Activated CD4-positive, CD25-positive, alpha-beta regulatory T cell treated with anti-CD3 and anti-CD28 coated beads, Interleukin-2, amount 50 U/mL, for 16 hours (primary cell): Measurements from ENCODE around the gene TMEM205.
"Not testable (repeated sequence)": the region's sequence is repeated elsewhere in the genome, so short reads cannot be mapped to it uniquely, and the experiment has no call there.

Experiments
- DNase-seq: peaks from one replicate; pipeline ENCODE4 v3.0.0-alpha.2; 2020; ENCODE audit warnings: low read depth, low spot score

Gene TMEM205

DNA sequence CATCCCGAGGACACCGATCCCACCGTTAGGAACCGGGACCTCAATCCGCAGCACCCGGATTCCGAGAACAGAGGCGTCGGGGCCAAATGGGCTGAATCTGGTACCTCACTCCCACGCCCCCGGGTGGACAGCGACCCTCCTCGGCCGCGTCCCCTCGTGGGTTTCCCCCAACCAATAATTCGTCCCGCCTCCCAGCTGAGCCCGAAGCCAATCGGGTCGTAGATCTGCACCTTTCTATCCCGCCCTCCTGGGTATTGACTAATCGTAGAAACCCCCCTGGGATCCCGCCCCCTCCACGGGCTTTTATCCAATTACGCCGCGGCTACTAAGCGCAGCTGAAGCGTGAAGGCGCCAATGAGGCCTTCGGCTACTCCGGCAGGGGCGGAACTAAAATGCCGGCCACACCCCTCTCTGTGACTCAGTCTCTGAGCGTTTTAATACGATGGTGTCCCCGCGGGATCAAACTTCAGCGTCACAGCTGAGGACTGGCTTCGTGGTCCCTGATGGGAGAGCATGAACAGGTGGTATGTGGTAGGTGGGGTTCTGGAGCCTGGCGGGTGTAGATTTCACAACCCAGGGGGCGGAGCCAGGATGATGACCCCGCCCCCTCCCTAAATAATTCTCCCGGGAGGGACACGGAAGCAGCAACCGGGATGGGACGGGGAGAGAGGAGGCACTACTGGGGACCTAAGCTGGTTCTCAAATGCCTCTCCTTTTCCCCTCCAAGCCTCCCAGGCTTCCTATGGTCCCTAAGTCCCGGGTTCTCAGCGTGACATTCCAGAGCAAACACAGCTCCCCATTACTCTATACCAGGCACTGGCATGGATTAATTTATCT lies at the start of gene TMEM205, which contains the start of gene CCDC159:
Gene TMEM205, minus strand, starts transcription at position 165 of the 837 bp plus-strand sequence. CDS start 649 bp downstream, outside the sequence.
Gene CCDC159, plus strand, starts transcription at position 416 of the 837 bp plus-strand sequence. Its CDS starts 88 bp downstream, at position 504.
- DNase-seq, result peak; percentile 97

GRCh38 chr19:11390933-11391680 lies 45.0 kb upstream of the TMEM205 start:
- no peak for DNase-seq

DNA sequence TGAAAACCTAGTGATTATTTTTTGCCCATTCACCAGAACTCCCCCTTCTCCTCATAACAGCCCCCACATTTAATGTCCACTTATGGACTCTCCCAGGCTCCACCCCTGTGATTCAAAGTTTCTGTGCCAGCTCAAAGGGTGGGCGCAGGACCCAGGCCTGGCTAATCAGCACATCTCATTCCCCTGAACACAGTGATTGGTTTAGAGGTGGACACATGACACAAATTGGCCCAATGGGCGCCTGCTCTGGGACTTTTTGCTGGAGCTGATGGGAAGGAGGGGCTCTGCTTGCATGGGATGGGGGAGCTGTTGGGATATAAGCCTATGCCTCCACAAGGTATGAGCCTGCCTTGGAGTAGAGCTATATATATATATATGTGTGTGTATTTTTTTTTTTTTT lies 44.3 kb upstream of the TMEM205 start:
- no peak for DNase-seq

DNA sequence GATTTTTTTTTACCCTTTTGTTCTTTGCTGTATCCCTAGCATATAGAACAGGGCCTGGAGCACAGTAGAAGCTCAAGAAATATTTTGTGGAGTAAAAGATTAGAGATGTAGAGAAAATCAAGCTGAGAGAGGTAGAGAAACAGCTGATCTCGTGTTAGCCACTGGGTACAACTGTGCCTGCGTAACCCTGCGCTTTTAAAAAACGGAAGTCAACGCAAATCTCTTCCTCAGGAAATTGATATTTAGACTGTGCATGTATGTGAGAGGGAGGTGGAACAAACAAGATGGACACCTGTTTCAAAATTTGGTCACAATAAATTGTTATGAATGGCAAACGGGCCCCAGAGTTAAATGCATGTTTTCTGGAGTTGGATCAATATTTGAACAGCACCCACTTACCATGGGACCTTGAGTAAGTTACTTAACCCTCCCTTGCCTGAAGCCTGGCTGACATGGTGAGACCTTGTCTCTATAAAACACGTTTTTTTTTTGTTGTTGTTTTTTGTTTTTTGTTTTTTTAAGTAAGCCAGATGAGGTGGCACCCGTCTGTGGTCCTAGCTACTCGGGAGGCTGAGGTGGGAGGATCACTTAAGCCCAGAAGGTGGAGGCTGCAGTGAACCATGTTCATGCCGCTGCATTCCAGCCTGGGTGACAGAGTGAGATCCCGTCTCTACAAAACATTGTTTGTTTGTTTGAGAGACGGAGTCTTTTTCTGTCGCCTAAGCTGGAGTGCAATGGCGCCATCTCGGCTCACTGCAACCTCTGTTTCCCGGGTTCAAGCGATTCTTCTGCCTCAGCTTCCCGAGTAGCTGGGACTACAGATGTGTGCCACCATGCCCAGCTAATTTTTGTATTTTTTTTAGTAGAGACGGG lies 41.3 kb upstream of the TMEM205 start:
- no peak for DNase-seq

GRCh38 chr19:11384778-11385129 lies 38.7 kb upstream of the TMEM205 start:
- no peak for DNase-seq

GRCh38 chr19:11383706-11384048 lies 37.6 kb upstream of the TMEM205 start:
- DNase-seq, result no peak

DNA sequence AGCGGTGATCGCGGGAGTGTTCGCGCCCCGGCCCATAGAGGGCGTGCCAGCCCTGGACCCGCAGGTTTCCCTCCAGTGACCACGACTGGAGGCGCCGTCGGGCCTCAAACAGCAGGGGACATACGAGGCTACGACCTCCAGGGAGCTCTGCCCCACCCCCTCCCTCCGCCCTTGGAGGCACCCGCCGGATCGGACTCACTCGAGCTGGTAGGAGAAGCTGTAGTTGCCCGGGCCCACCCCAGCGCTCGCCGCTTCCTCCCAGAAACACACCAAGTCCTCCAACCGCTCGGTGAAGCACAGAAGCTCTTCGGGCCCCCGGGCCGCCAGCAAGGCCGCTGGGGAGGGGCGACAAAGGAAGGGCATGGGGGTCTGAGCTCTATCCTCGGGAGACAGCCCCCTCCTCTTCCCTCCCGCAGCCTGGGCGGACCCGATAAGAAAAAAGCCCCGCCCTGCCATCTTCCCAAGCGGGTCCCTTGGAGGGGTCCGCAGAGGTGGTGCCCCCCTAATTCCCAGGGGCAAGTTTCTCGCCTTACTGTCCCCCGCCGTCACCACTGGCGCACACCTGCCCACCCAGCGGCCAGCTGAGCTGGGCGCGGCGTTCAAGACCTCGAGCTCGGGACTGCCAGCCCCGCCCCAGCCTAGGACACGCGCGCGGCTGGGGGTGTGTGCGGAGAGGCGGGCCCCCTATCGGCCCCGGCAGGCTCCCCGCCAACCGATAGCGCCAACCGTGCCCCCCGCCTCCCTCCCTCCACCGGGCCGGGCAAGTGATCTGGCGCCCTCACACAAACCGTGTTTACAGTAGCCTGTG lies 37.0 kb upstream of the TMEM205 start:
- no peak for DNase-seq

DNA sequence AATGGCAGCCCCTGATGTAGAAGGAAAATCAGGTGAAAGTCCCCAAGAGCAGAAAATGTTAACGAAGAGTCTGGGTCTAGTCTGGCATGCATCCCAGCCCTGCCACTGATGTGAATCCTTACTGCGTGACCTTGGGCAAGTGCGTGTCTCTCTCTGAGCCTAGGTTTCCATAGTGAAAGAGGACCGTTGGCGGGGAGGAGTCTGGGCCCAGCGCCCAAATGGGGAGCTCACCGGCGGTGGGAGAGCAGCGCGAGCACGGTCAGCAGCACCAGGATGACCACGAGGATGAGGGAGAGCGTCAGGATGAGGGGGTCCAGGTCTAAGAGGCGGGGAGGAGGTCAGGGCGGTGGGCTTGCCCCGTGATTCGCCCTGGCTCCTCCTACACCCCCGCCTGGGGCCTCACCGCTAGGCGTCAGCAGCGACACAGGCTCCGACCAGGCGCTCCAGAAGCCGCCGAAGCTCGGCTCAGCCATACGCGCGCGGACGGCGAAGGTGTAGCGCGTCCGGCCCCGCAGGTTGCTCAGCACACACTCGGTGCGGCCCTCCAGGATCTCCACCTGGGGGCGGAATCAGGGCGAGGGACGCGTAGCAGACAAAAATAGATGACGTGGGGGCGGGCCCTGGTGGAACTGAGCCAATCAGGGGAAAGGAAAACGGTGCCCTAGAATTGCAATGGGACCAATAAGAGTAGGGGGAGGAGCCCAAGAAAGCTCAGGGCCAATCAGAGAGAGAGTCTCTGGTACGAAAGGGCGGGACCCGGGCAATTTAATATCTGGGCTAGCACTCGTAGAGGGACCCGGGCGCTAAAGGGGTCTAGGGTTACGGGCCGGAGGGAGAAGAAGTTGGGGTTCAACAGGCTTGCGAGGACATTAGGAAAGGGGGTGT lies 34.8 kb upstream of the TMEM205 start:
- DNase-seq, result peak; percentile 95

DNA sequence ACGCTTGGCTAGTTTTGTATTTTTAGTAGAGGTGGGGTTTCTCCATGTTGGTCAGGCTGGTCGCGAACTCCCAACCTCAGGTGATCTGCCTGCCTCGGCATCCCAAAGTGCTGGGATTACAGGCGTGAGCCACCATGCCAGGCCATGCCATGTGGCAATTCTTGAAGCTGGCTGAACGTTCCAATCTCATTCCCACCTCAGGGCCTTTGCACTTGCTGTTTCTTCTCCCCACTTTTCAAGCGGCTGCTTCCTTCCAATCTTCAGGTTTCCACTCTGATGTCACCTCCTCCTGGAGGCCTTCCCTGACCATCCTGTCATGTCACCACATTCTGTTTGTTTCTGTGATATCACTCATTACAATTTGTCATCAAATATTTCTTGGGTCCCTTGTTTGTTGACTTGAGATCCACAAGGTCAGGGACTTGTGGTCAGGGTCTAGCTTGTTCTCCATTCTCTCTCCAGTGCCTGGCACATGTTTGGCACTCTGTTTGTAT lies 33.8 kb upstream of the TMEM205 start:
- DNase-seq, result no peak

- DNase-seq, result not testable (repeated sequence)
Observed at GRCh38 chr19:11379269-11379845, 33.3 kb upstream of the TMEM205 start.

- no peak for DNase-seq
Observed at GRCh38 chr19:11378319-11379189, 32.5 kb upstream of the TMEM205 start.

DNA sequence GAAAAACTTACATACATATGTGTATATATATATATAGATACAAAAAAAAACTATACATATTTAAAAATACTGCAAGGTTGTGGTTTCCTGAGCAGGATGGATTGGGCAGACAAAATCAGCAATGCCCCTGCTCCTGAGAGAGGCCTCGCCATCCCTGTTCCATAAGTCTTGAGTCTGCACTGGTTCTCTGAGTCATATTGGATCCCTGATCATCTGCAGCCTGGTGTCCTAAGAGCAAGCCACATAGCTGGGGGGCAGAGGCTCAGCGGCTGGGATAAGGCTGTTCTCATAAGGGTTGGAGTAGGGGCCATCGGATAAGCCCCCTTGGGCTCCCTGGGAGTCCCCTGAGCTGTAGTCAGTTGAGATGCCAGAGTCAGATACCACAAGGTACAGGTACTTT lies 31.7 kb upstream of the TMEM205 start:
- no peak for DNase-seq

DNA sequence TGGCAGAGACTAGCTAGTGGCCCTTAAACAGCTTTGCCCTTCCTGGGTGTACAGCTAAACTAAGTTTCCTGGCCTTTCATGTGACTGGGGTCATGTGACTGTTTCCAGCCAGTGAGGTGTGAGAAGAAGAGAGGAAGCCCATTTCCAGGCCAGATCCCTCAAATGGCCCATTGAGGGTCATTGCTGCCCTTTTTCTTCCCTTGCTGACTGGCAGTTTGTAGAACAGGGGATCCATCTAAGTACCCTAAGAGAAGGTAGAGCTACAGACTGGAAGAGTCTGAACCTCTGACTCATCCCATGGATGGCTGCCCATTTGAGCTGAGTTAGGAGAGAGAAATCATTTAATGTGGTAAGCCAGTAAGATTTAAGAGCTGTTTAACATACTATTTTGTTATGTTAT lies 31.2 kb upstream of the TMEM205 start:
- no peak for DNase-seq

DNA sequence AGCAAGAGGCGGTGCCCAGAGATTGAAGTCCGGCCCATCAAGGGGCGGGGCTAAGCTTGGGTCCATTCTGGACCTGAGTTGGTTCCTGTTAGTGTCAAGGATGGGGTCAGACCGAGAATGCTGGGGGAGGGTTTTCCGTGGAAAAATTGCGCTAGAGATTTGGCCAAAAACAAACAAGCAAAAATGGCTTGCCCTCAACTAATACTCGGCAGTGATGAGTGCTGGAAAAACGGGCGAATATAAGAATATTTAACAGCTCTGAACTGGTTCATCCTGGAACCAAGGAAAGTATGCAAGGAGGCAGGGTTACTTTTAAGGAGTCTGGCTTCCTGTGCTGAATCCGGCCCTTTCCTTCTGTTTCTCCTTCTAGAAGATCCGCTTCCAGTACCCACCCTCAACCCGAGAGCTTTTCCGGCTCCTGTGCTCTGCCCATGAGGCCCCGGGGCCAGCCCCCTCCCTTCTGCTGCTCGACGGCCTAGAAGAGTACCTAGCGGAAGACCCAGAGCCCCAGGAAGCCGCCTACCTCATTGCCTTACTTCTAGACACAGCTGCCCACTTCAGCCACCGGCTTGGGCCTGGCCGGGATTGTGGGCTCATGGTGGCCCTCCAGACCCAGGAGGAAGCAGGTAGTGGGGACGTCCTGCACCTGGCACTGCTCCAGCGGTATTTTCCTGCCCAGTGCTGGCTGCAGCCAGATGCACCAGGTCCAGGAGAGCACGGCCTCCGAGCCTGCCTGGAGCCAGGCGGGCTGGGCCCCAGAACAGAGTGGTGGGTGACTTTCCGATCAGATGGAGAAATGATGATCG lies 29.3 kb upstream of the TMEM205 start:
- DNase-seq, result peak; percentile 49

DNA sequence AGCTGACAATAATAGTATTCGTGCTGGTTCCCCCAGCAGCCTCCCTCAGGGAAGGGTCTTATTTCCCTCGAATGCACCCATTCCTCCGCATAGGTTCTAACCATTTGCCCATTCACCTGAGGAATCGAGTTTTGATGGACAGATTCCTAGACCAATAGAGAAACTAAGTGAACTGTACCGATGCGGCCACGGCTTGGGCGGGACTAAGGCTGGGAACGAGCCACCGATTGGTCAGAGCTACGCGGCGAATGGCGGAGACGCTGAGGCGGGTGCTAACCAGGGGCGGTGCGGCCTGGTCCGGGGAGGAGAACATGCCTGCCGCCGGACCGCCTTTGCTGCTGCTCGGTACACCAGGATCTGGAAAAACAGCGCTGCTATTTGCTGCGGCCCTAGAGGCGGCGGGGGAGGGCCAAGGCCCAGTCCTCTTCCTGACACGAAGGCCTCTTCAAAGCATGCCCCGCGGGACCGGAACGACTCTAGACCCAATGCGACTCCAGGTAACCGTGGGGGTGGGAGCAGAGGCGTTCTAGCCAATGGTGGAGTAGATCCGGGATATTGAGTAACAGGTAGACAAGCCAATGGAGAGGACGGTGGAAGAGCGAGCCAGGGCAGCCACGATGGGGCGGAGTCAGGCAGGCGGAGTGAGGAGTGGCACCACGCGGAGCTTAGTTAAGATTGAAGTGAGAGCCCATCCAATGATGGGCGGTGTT lies 28.5 kb upstream of the TMEM205 start, which contains the start of gene SWSAP1:
Gene SWSAP1, plus strand, starts transcription at position 234 of the 710 bp plus-strand sequence. Its CDS starts 15 bp downstream, at position 249.
- DNase-seq, result peak; percentile 97

DNA sequence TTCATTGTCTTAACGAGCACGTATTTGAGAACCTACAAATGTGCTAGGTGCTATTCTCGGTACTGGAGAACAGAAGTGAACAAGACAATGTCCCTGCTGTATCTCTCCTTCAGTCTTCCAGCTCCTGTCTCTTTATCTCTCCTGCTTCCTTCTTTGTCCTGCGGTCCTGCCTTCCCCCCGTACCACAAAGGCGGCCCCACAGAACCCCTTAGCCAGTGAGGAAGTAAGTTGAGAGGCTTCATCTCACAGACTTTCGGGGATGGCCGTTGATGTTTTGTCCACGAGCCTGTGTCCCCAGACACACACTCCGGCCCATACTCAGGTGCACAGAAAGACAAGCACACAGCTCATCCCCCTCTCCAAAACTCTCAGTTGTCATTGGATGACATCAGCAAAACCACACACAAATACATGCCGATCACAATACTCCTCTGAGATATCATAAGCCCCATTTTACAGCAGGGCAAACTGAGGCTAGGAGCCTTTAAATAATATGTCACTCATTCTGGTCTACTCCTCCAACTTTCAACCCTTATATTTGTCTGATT lies 27.9 kb upstream of the TMEM205 start:
- no peak for DNase-seq
